H9 (cell line): ENCODE data around the gene SCUBE2. TPM values are rescaled to one million over a fixed set of nuclear protein-coding genes. Genes with fewer than 3 reads are reported as not detected.

Experiments
- DNase-seq: peaks from one replicate; pipeline ENCODE4 v3.0.0-alpha.2; 2017
- H2AFZ ChIP-seq: one replicate; pipeline ENCODE4 v1.6.1; 2013; ENCODE audit warnings: mild to moderate bottlenecking, low read length, control low read depth, moderate library complexity
- H2AK5ac ChIP-seq: 2 replicates; pipeline ENCODE4 v1.6.1; 2013; ENCODE audit warnings: low read length, control low read depth, mixed read lengths; ENCODE audit not compliant: insufficient read length
- H2BK120ac ChIP-seq: one replicate; pipeline ENCODE4 v1.6.1; 2013; ENCODE audit warnings: low read depth, mild to moderate bottlenecking, low read length, control low read depth, inconsistent platforms; ENCODE audit not compliant: poor library complexity, severe bottlenecking
- H2BK12ac ChIP-seq: 2 replicates; pipeline ENCODE4 v1.6.1; 2013; ENCODE audit warnings: low read length, control low read depth, mixed read lengths, low read depth; ENCODE audit not compliant: insufficient read length
- H2BK15ac ChIP-seq: 2 replicates; pipeline ENCODE4 v1.6.1; 2013; ENCODE audit warnings: low read depth, low read length, control low read depth
- H2BK20ac ChIP-seq: one replicate; pipeline ENCODE4 v1.6.1; 2013; ENCODE audit warnings: low read depth, mild to moderate bottlenecking, low read length, control low read depth, inconsistent platforms; ENCODE audit not compliant: poor library complexity, severe bottlenecking
- H2BK5ac ChIP-seq: 2 replicates; pipeline ENCODE4 v1.6.1; 2013; ENCODE audit warnings: low read length, control low read depth, mixed read lengths; ENCODE audit not compliant: insufficient read length
- H3K14ac ChIP-seq: 2 replicates; pipeline ENCODE4 v1.6.1; 2013; ENCODE audit warnings: low read length, control low read depth; ENCODE audit not compliant: insufficient read depth
- H3K18ac ChIP-seq: 2 replicates; pipeline ENCODE4 v1.6.1; 2013; ENCODE audit warnings: low read depth, mild to moderate bottlenecking, mixed read lengths, low read length, control low read depth; ENCODE audit not compliant: insufficient read length
- H3K23ac ChIP-seq: 2 replicates; pipeline ENCODE4 v1.6.1; 2013; ENCODE audit warnings: low read length, control low read depth, mixed read lengths, low read depth; ENCODE audit not compliant: insufficient read length
- H3K23me2 ChIP-seq: 2 replicates; pipeline ENCODE4 v1.6.1; 2013; ENCODE audit warnings: low read depth, mild to moderate bottlenecking, mixed read lengths, low read length, control low read depth; ENCODE audit not compliant: insufficient read length, poor library complexity, severe bottlenecking
- H3K27ac ChIP-seq: 2 replicates; pipeline ENCODE4 v1.5.1; 2013; ENCODE audit warnings: low read length, control low read depth, mixed read lengths, low read depth; ENCODE audit not compliant: insufficient read length
- H3K27me3 ChIP-seq: 2 replicates; pipeline ENCODE4 v1.6.1; 2013; ENCODE audit warnings: low read length, control low read depth, inconsistent platforms; ENCODE audit not compliant: insufficient read depth
- H3K4ac ChIP-seq: 2 replicates; pipeline ENCODE4 v1.6.1; 2013; ENCODE audit warnings: low read depth, mild to moderate bottlenecking, control low read depth, inconsistent platforms, low read length, moderate library complexity
- H3K4me1 ChIP-seq: 2 replicates; pipeline ENCODE4 v1.6.1; 2013; ENCODE audit warnings: low read length, control low read depth, inconsistent platforms; ENCODE audit not compliant: insufficient read depth
- H3K4me2 ChIP-seq: 2 replicates; pipeline ENCODE4 v1.6.1; 2013; ENCODE audit warnings: low read length, control low read depth, mixed read lengths; ENCODE audit not compliant: insufficient read length, insufficient read depth
- H3K56ac ChIP-seq: 2 replicates; pipeline ENCODE4 v1.6.1; 2013; ENCODE audit warnings: low read depth, mild to moderate bottlenecking, mixed read lengths, low read length, control low read depth; ENCODE audit not compliant: insufficient read length
- H3K79me1 ChIP-seq: 2 replicates; pipeline ENCODE4 v1.6.1; 2013; ENCODE audit warnings: low read depth, mild to moderate bottlenecking, moderate library complexity, low read length, control low read depth, inconsistent platforms; ENCODE audit not compliant: insufficient read depth, poor library complexity, severe bottlenecking
- H3K79me2 ChIP-seq: 2 replicates; pipeline ENCODE4 v1.6.1; 2013; ENCODE audit warnings: low read length, control low read depth, inconsistent platforms; ENCODE audit not compliant: insufficient read depth
- H3K9ac ChIP-seq: 2 replicates; pipeline ENCODE4 v1.6.1; 2013; ENCODE audit warnings: low read length, control low read depth, mixed read lengths; ENCODE audit not compliant: insufficient read length; ENCODE audit errors: extremely low read depth
- H3K9me3 ChIP-seq: one replicate; pipeline ENCODE4 v1.6.1; 2013; ENCODE audit warnings: low read depth, low read length, inconsistent platforms; ENCODE audit not compliant: control insufficient read depth
- H3T11ph ChIP-seq: one replicate; pipeline ENCODE4 v1.6.1; 2013; ENCODE audit warnings: mild to moderate bottlenecking, low read length, control low read depth, inconsistent platforms
- H4K20me1 ChIP-seq: one replicate; pipeline ENCODE4 v1.6.1; 2013; ENCODE audit not compliant: control insufficient read depth, insufficient read length, insufficient read depth
- H4K5ac ChIP-seq: 2 replicates; pipeline ENCODE4 v1.6.1; 2013; ENCODE audit warnings: low read depth, mild to moderate bottlenecking, mixed read lengths, low read length, control low read depth; ENCODE audit not compliant: insufficient read length
- H4K8ac ChIP-seq: replicated peaks from 2 replicates; pipeline ENCODE4 v1.6.1; 2013; ENCODE audit warnings: low read length, control low read depth, mixed read lengths, low read depth; ENCODE audit not compliant: insufficient read length
- H4K91ac ChIP-seq: 2 replicates; pipeline ENCODE4 v1.6.1; 2013; ENCODE audit warnings: low read depth, mild to moderate bottlenecking, moderate library complexity, mixed read lengths, low read length, control low read depth; ENCODE audit not compliant: insufficient read length
- H3K27ac Mint-ChIP-seq, 3 experiments: 2 replicates in 2 of 3; 3 replicates in 1 of 3; pipeline ENCODE4 v1.8.0; 2020 to 2021; ENCODE audit warnings: mixed read lengths in 3 of 3, mild to moderate bottlenecking in 1 of 3, moderate library complexity in 1 of 3
- H3K27me3 Mint-ChIP-seq: 2 replicates; pipeline ENCODE4 v1.8.0; 2021; ENCODE audit warnings: low read depth, mild to moderate bottlenecking, moderate library complexity, mixed read lengths
- H3K36me3 Mint-ChIP-seq, 3 experiments: 2 replicates in 2 of 3; 3 replicates in 1 of 3; pipeline ENCODE4 v1.8.0; 2020 to 2021; ENCODE audit warnings: low read depth in 3 of 3, mixed read lengths in 3 of 3; ENCODE audit not compliant: insufficient read depth in 1 of 3
- H3K4me1 Mint-ChIP-seq, 2 experiments: 2 replicates each; pipeline ENCODE4 v1.8.0; 2020; ENCODE audit warnings: mixed read lengths in 2 of 2
- H3K4me3 Mint-ChIP-seq, 2 experiments: 2 replicates in 1 of 2; 3 replicates in 1 of 2; pipeline ENCODE4 v1.8.0; 2020 to 2021; ENCODE audit warnings: mild to moderate bottlenecking in 2 of 2, mixed read lengths in 2 of 2, moderate library complexity in 1 of 2
- H3K9me3 Mint-ChIP-seq, 2 experiments: 2 replicates in 1 of 2; 3 replicates in 1 of 2; pipeline ENCODE4 v1.8.0; 2020; ENCODE audit warnings: mild to moderate bottlenecking in 2 of 2, mixed read lengths in 2 of 2, moderate library complexity in 1 of 2
- CTCF ChIP-seq: fragments of 200-600 bp; sonication (generic); conservative IDR thresholded peaks from 3 replicates; pipeline ENCODE4 v1.8.0; 2021; ENCODE audit warnings: antibody characterized with exemption, mild to moderate bottlenecking
- whole genome bisulfite sequencing: extraction: QIAGEN DNeasy Blood & Tissue Kit; methylation state at CpG from one replicate; pipeline ENCODE4 v1.1.7; 2013; ENCODE audit warnings: missing lambda C conversion rate, low lambda C conversion rate, mixed read lengths; ENCODE audit not compliant: insufficient read length; ENCODE audit errors: extremely low coverage; 5-methylcytosine and 5-hydroxymethylcytosine counted together
- total RNA-seq: library from RNA; stranded (reverse); gene quantifications from 2 replicates; pipeline ENCODE4 v1.2.1, GENCODE V29; 2021

Gene SCUBE2
- total RNA-seq, 1 experiment from 2014 or later, result 1.6 TPM

GRCh38 chr11:9040410-9040809 is 51.0 kb downstream of the SCUBE2 start:
- no peak overlapping the region for H3K4me2 ChIP-seq
- no peak overlapping the region for H2BK15ac ChIP-seq
- H3K9me3 ChIP-seq, result no peaks in the 10 kb centered on the region
- Mint-ChIP-seq H3K4me3 (no peak overlapping the region), H3K27ac (no peak overlapping the region), H3K9me3 (no peaks in the 10 kb centered on the region), H3K27me3 (peaks cover 7% of the 10 kb centered on the region), H3K36me3 (no peaks in the 10 kb centered on the region), H3K4me1 (peaks cover 26 to 34% of the 10 kb centered on the region in 2 experiments)
- DNase-seq, result no peak
- H3K9ac ChIP-seq, result no peak overlapping the region
- H3K14ac ChIP-seq, result no peak overlapping the region
- no peaks in the 10 kb centered on the region for H3K79me1 ChIP-seq
- no peak overlapping the region for H2BK20ac ChIP-seq
- no peak overlapping the region for H4K91ac ChIP-seq
- no peak overlapping the region for H2BK5ac ChIP-seq
- no peak overlapping the region for H3K23ac ChIP-seq
- no peaks in the 10 kb centered on the region for H4K20me1 ChIP-seq
- H3K56ac ChIP-seq, result no peak overlapping the region
- H3K4ac ChIP-seq, result no peak overlapping the region
- no peak for TF ChIP-seq CTCF
- H2AK5ac ChIP-seq, result no peak overlapping the region
- H2BK12ac ChIP-seq, result no peak overlapping the region
- no peaks in the 10 kb centered on the region for H3K27me3 ChIP-seq
- no peak overlapping the region for H3T11ph ChIP-seq
- H4K8ac ChIP-seq, result no peak overlapping the region
- no peaks in the 10 kb centered on the region; the same call in 1 of the 2 replicates for H3K4me1 ChIP-seq
- H3K18ac ChIP-seq, result no peak overlapping the region
- H3K27ac ChIP-seq, result no peak overlapping the region
- no peaks in the 10 kb centered on the region for H3K79me2 ChIP-seq
- H2AFZ ChIP-seq, result no peak overlapping the region
- WGBS, result no CpG with 5 or more reads among the region's 10 CpGs
- no peaks in the 10 kb centered on the region for H3K23me2 ChIP-seq
- no peak overlapping the region for H2BK120ac ChIP-seq
- no peak overlapping the region for H4K5ac ChIP-seq
